ENCODE results near the gene IQGAP1.

Gene IQGAP1

GRCh38 chr15:90400759-90401314 is 12.8 kb downstream of the IQGAP1 start:
- Histone ChIP-seq H3K4me1 (ENCODE audit: control insufficient read depth, insufficient read depth, low read length) (peaks cover 41% of the 10 kb centered on the region), H3K9me3 (ENCODE audit: control insufficient read depth, insufficient read depth, low read depth, low read length) (no peaks in the 10 kb centered on the region), H3K36me3 (ENCODE audit: control insufficient read depth in 2 of 2, insufficient read depth in 1 of 2, low read length in 2 of 2) (peaks cover 0 to under 1% of the 10 kb centered on the region in 2 experiments; a peak in 1 of 3 replicates), H3K27ac (ENCODE audit: extremely low read depth, low read depth, low read length) (peak overlapping the region; percentile 69), H3K4me3 (ENCODE audit: low read depth, low read length) (no peak overlapping the region; the same call in 1 of the 2 replicates)
- CTCF ChIA-PET = interaction anchor here (0.6 to 2.1 kb wide), 4 partner anchors 10 to 82 kb away, joined by 3 to 8 read pairs (median 5); no protein-coding TSS in a partner anchor
- POLR2A ChIA-PET = interaction anchor here (3.7 kb wide), 1 partner anchor 12 kb away, joined by 32 read pairs; the partner anchor contains the start of gene IQGAP1
- TF ChIP-seq ZNF660 (tag by site-specific recombination; IDR thresholded peaks at IDR 0.05) (0 out of 2 replicates have a peak, but pooled peaks have one; percentile 41), ZXDB (tag by site-specific recombination; IDR thresholded peaks at IDR 0.05) (0 out of 2 replicates have a peak, but pooled peaks have one; percentile 12), ZBTB44 (tag by site-specific recombination; IDR thresholded peaks at IDR 0.05) (no peak), ZNF24 (tag by site-specific recombination; IDR thresholded peaks at IDR 0.05) (0 out of 2 replicates have a peak, but pooled peaks have one; percentile 37), HIC1 (tag by site-specific recombination; IDR thresholded peaks at IDR 0.05) (0 out of 2 replicates have a peak, but pooled peaks have one; percentile 28), ZBTB17 (tag by site-specific recombination; IDR thresholded peaks at IDR 0.05) (peak; percentile 69), OSR2 (tag by site-specific recombination; IDR thresholded peaks at IDR 0.05) (peak; percentile 78), IKZF3 (tag by site-specific recombination; IDR thresholded peaks at IDR 0.05) (peak; percentile 64), SP7 (tag by site-specific recombination; IDR thresholded peaks at IDR 0.05) (peak; percentile 43; the same call in 1 of the 2 replicates), ZNF600 (tag by site-specific recombination; IDR thresholded peaks at IDR 0.05) (peak; percentile 80), ZBTB7A (tag by site-specific recombination; IDR thresholded peaks at IDR 0.05; ENCODE audit: low read depth) (no peak), ZNF335 (tag by site-specific recombination; conservative IDR thresholded peaks at IDR 0.05) (peak; percentile 44; the same call in 1 of the 2 replicates), PRDM1 (tag by site-specific recombination; IDR thresholded peaks at IDR 0.05) (peak; percentile 66), HOXD13 (CRISPR knock-in tag; IDR thresholded peaks at IDR 0.05; ENCODE audit: borderline replicate concordance) (no peak), ZNF362 (tag by site-specific recombination; IDR thresholded peaks at IDR 0.05) (no peak), OVOL3 (tag by site-specific recombination; IDR thresholded peaks at IDR 0.05) (no peak), SP3 (tag by site-specific recombination; IDR thresholded peaks at IDR 0.05) (no peak), ZNF18 (tag by site-specific recombination; IDR thresholded peaks at IDR 0.05) (peak; percentile 17; the same call in 1 of the 2 replicates), TSHZ1 (tag by site-specific recombination; IDR thresholded peaks at IDR 0.05; ENCODE audit: borderline replicate concordance) (no peak), ZNF664 (tag by site-specific recombination; IDR thresholded peaks at IDR 0.05) (peak; percentile 100), TRIM28 (IDR thresholded peaks at IDR 0.05; ENCODE audit: borderline replicate concordance, low read length) (peak; percentile 18; the same call in 1 of the 2 replicates), ZNF629 (tag by site-specific recombination; IDR thresholded peaks at IDR 0.05) (peak; percentile 52; the same call in 1 of the 2 replicates), ZEB2 (tag by site-specific recombination; IDR thresholded peaks at IDR 0.05) (peak; percentile 53), GLIS2 (tag by site-specific recombination; IDR thresholded peaks at IDR 0.05) (no peak), WT1 (tag by site-specific recombination; IDR thresholded peaks at IDR 0.05) (0 out of 2 replicates have a peak, but pooled peaks have one; percentile 11)

Data from HEK293 (cell line).